Erythroblast (primary cell): ENCODE measurements around the gene UBL4A.

Source experiments
- DNase-seq, 2 experiments: peaks; one replicate each; lab custom pipeline; 2025; lab: John Stamatoyannopoulos, UW
- GATA1 ChIP-seq: IDR thresholded peaks from 2 replicates; pipeline ENCODE4 v1.6.1; 2011; ENCODE audit warnings: low read depth, mild to moderate bottlenecking, control low read depth, low read length, moderate library complexity
- POLR2A ChIP-seq: IDR thresholded peaks from 2 replicates; pipeline ENCODE4 v1.6.1; 2011; ENCODE audit warnings: mild to moderate bottlenecking, low read length

UBL4A gene

GRCh38 chrX:154437971-154438893 is 48.2 kb downstream of the UBL4A start:
- DNase-seq, result no peak
- no peak for TF ChIP-seq POLR2A
- TF ChIP-seq GATA1, result no peak

- TF ChIP-seq GATA1 (no peak), POLR2A (peak; percentile 27)
- DNase-seq, result peak; percentile 77 to 84
Observed at GRCh38 chrX:154436983-154437752, 49.2 kb downstream of the UBL4A start, which contains the start of gene GDI1. GDI1 (plus strand) TSS chrX:154437154; CDS start chrX:154437255, 101 bp downstream.

- TF ChIP-seq POLR2A, result no peak
- DNase-seq, result peak; percentile 77 to 84
Observed at GRCh38 chrX:154436374-154436982, 49.9 kb downstream of the UBL4A start.

GRCh38 chrX:154435171-154435733 is 51.2 kb downstream of the UBL4A start:
- no peak for DNase-seq
- no peak for TF ChIP-seq GATA1
- TF ChIP-seq POLR2A, result no peak

GRCh38 chrX:154434394-154435168 is 51.8 kb downstream of the UBL4A start:
- no peak for DNase-seq

More at GRCh38 chrX:154434394-154435168, 51.8 kb downstream of the UBL4A start:
- TF ChIP-seq POLR2A (no peak), GATA1 (no peak)
